ENCODE measurements around the gene MMP15.
"Not testable (repeated sequence)": the region's sequence is repeated elsewhere in the genome, so short reads cannot be mapped to it uniquely, and the experiment has no call there.

Gene MMP15
- 0.96 to 1.4 reads per million in 2 donors for total RNA-seq

- DNase-seq = peak; percentile 45
These were observed at the start of gene MMP15 for GRCh38 chr16:58025351-58026138. MMP15 (plus strand) TSS chr16:58025754; CDS start chr16:58026351, 597 bp downstream.

GRCh38 chr16:57976331-57976796, 49.2 kb upstream of the MMP15 start:
- DNase-seq = no peak

- no peak for DNase-seq
These were observed 48.0 kb upstream of the MMP15 start for GRCh38 chr16:57977418-57978069.

GRCh38 chr16:57978070-57978465, 47.5 kb upstream of the MMP15 start:
- not testable (repeated sequence) for DNase-seq

- DNase-seq = no peak
These were observed 46.5 kb upstream of the MMP15 start for GRCh38 chr16:57979006-57979585.

- no peak for DNase-seq
These were observed 43.9 kb upstream of the MMP15 start for GRCh38 chr16:57981636-57982035.

DNA sequence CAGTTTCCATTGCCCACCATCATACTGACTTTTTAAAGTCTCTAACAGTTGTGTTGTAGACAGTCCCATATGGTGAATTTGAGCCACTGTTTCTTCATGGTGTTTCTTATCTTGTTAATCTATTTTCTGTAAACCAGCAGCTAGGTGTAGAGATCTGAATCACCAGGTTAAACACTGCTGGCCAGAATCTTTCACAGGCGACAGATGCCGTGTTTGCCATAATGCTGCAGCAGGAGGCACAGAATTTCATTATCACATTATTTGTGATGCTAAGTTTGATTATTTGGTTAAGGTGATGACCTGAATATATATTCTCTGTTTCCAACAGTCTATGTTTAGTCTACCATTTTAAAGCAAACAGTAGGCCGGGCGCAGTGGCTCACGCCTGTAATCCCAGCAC, 43.2 kb upstream of the MMP15 start:
- DNase-seq = no peak

DNA sequence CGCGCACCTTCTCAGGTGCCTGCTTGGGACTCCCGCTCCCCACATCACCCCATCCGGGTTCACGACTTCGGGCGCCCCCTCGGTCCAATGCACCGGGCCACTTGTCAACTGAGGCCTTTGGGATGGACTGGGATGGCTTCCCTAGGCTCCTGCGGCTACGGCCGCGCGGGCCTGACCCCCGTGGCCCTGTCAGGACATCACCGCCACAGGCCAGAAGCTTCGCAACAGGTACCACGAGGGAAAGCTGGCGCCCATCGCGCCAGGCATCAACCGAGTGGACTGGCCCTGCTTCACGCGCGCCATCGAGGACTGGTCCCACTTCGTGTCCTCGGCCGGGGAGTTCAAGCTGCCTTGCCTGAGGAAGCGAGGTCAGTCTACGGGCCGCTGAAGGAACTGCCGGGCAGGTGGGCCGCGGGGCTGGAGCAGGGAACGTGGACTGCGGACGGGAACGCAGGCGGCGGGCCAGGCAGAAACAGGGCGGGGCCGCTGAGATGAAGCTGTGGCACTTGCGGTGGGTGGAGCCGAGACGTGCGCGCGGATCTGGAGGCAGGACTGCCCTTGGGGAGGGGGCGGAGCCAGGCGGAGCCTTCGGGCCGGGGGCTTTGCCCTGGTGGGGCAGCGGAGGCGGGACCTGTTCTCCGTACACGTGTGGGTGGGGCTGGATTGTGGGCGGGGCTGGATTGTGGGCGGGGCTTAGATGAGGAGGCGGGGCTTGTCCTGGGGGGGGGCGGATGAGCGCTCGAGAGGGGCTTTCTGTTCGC, 40.9 kb upstream of the MMP15 start:
- DNase-seq = peak; percentile 83

DNA sequence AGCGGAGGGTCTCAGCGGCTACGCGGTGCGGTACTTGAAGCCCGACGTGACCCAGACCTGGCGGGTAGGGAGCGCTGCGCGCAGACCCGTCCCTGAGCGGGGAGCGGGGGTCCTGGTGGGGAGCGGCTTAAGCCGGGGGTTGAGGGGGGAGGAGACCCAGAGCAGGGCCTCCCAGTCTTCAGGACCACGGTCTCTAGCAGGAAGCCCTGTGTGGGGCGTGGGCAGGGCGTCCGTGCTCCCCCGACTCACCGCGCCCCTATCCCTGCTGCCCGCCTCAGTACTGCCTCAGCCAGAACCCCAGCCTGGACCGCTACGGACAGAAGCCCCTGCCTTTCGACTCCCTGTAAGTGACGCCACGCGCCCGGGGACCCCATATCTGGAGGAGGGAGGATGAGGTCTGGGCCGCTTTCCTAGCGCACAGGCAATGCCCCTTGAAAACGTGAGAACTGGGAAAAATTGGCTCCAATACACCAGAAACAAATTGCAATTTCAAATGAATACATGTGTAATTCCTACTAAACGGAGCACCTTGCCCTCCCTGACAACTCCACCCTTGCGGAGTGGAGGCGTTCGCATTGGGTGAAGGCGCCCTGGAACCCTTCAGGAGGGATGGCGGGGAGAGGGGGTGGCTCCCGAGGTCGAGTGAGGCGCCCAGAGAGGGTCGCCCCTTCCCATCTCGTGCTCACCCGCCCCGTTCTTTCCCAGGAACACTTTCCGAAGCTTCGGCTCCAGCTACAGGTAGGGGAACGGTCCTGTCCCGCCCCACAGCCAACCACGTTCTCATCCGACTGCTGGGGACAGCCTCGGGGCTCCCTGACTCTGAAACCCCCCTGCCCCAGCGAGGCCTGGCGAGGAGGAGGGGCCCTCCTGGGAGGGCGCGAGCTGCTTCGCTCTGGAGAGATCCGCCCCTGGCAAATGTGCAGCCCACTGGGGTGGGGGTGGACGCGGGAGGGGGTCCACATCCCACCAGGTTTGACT, 40.1 kb upstream of the MMP15 start:
- no peak for DNase-seq

DNA sequence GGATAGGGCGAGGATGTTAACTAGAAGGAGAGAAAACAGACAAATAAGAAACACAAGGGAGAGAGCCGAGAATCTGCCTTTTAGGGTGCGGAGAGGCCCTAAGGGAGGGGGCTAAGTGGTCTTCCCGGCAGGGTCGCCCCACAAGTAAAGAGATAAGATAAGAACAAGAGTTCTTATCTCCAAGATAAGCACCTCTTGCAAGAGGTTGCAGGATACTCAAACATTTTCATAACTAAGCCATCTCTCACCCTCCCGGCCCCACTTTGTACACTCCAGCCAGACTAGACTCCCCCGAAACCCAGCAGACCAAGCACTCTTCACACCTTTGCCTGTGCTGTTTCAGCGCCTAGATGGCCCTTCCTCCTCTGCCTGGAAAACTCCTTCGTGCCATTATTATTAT, 39.4 kb upstream of the MMP15 start:
- no peak for DNase-seq

DNA sequence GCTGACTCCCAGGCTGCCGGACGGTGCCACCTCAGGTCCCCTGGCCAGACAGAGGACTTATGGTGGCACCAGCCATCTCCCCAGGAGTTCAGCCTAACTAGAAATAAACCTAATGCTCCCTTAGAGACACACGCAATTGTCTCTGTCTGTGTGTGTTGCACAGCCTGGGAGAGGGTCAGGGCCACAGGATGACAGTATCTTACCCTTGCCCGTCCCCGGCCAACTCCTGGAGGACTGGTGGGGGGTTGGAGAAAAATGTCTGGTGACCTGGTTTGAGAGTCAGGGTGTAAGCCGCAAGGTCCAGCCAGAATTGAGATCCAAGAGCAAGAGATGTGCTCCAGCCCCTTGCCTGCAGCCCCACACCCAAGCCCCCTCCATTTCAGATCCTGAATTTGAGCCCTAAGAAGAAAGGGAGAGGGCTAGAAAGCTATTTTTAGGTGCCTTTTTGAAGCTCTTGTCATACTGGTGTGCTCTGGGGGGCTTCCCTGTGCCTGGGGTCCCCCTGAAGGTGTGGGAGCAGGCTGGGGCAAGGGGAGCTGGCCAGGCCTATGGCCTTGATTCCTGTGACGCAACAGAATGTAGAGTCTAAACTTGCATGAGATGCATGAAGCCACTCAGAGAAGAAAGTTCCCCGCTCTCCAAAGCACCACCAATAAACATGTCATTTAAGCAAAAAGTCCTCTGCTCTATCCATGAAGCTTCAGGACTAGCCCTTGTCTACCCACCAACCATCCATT, 37.9 kb upstream of the MMP15 start:
- no peak for DNase-seq

DNA sequence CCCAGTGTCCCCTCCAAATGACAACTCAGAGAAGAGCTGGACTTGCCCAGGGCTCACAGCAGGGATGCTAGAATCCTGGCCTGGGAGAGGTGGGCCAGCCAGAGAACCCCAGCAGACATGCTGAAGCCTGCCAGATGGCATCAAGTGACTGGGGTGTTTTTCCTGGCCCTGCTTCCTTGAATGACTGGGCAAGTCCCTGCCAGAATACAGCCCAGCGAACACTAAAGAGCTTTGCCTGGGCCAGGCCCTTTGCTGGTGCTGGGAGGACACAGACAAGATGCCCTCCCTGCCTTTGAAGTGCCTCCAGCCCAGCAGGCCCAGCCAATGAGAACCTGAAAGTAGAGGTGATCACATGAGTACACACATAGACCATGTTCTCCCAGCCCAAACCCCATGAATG, 36.6 kb upstream of the MMP15 start:
- DNase-seq = no peak

- DNase-seq = no peak
These were observed 33.9 kb upstream of the MMP15 start for GRCh38 chr16:57991551-57992059.

DNA sequence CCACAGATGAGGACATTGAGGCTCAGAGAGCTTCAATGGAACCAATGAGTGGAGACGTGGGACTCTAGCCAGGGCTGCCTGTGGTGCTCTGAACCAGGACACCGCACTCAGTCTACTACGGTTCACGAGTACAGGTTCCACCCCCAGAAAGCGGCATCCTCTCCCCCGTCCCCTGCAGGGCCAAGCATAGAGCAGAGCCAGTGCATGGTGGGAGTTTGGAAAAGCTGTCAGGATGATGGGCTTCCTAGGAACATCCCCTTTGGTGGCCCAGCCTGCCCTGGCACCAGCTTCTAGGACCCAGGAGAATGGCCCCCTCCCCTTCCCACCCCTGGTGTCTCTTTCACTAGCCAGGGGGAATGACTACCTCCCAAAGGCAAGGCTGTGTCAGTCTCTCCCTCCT, 33.5 kb upstream of the MMP15 start:
- DNase-seq = no peak

- no peak for DNase-seq
These were observed 32.1 kb upstream of the MMP15 start for GRCh38 chr16:57993438-57993837.

GRCh38 chr16:57993897-57994296, 31.7 kb upstream of the MMP15 start:
- DNase-seq = no peak

- DNase-seq = no peak
These were observed 31.2 kb upstream of the MMP15 start for GRCh38 chr16:57994361-57994760.

DNA sequence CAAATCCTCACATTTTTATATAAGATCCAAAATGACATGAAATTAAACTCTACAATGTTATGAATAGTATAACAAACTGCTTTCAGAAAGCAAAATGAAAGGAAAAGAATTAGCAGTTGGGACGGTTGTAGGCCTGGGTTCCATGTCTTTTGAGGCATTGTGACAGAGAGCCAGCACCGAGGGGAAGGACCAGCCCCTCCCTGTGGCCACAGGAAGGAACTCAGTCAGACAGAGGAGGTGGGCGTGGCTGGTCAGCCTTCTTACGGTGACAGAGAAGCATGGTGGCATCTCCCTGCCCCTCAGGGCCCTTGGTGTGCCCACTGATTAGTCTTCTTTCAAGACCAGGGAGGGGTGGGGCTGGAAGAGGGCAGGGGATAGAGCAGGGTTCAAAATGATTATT, 30.8 kb upstream of the MMP15 start:
- DNase-seq = no peak

- no peak for DNase-seq
These were observed 29.7 kb upstream of the MMP15 start for GRCh38 chr16:57995721-57996405.
